WTC11 (cell line): ENCODE measurements around the gene CRB2. TPM values are rescaled to one million over a fixed set of nuclear protein-coding genes. Genes with fewer than 3 reads are reported as not detected.

ENCODE experiments used
- ATAC-seq: fragments of 200-7000 bp; cut with Tn5 transposase; 2 replicates; pipeline ENCODE4 v1.10.0; 2021; ENCODE audit warnings: mild to moderate bottlenecking, moderate library complexity
- CTCF ChIA-PET: fragments of 300-600 bp; sonication (Branson Sonifier 250); formaldehyde crosslinking; loops from one replicate; lab custom pipeline; 2021; ENCODE audit warnings: antibody characterized with exemption; lab: Charles Lee
- POLR2A ChIA-PET: fragments of 350-600 bp; sonication (Branson Sonifier 250); formaldehyde crosslinking; loops from one replicate; lab custom pipeline; 2021; ENCODE audit warnings: antibody characterized with exemption; lab: Charles Lee
- DNase-seq: peaks from one replicate; pipeline ENCODE4 v3.0.0; 2021; ENCODE audit warnings: low spot score
- H3K27ac Mint-ChIP-seq: 2 replicates; pipeline ENCODE4 v1.8.0; 2021; ENCODE audit warnings: mixed read lengths
- H3K27me3 Mint-ChIP-seq: 2 replicates; pipeline ENCODE4 v1.8.0; 2021; ENCODE audit warnings: low read depth, mild to moderate bottlenecking, moderate library complexity, mixed read lengths
- H3K36me3 Mint-ChIP-seq: 2 replicates; pipeline ENCODE4 v1.8.0; 2021; ENCODE audit warnings: mixed read lengths
- H3K4me1 Mint-ChIP-seq: 2 replicates; pipeline ENCODE4 v1.8.0; 2022; ENCODE audit warnings: mixed read lengths
- H3K4me3 Mint-ChIP-seq: 2 replicates; pipeline ENCODE4 v1.8.0; 2021; ENCODE audit warnings: mild to moderate bottlenecking, moderate library complexity, mixed read lengths
- H3K9me3 Mint-ChIP-seq: 2 replicates; pipeline ENCODE4 v1.8.0; 2021; ENCODE audit warnings: mixed read lengths
- ELF4 ChIP-seq: sonication (generic); formaldehyde crosslinking; IDR thresholded peaks from 2 replicates; pipeline ENCODE4 v1.8.1; 2022; ENCODE audit warnings: low read depth, mild to moderate bottlenecking, moderate library complexity, missing genetic modification reagents
- FOXK1 ChIP-seq: sonication (generic); formaldehyde crosslinking; IDR thresholded peaks from 2 replicates; pipeline ENCODE4 v1.8.0; 2022; ENCODE audit warnings: mild to moderate bottlenecking, moderate library complexity, missing genetic modification reagents
- NFATC4 ChIP-seq: fragments of 250-450 bp; sonication (Bioruptor Pico); IDR thresholded peaks from 2 replicates; pipeline ENCODE4 v1.9.0; 2021; ENCODE audit warnings: mild to moderate bottlenecking
- RORB ChIP-seq: fragments of 250-450 bp; sonication (Bioruptor Pico); IDR thresholded peaks from 2 replicates; pipeline ENCODE4 v1.9.0; 2021; ENCODE audit warnings: mild to moderate bottlenecking
- TEAD1 ChIP-seq: sonication (generic); formaldehyde crosslinking; IDR thresholded peaks from 2 replicates; pipeline ENCODE4 v1.8.0; 2022; ENCODE audit warnings: mild to moderate bottlenecking, missing genetic modification reagents
- TP53 ChIP-seq: sonication (generic); formaldehyde crosslinking; IDR thresholded peaks from 2 replicates; pipeline ENCODE4 v1.8.1; 2023; ENCODE audit warnings: mild to moderate bottlenecking, missing genetic modification reagents
- ZNF317 ChIP-seq: sonication (generic); formaldehyde crosslinking; IDR thresholded peaks from 2 replicates; pipeline ENCODE4 v1.8.1; 2023; ENCODE audit warnings: low read depth, mild to moderate bottlenecking, moderate library complexity, missing genetic modification reagents, borderline replicate concordance
- ZNF423 ChIP-seq: fragments of 250-450 bp; sonication (Bioruptor Pico); IDR thresholded peaks from 2 replicates; pipeline ENCODE4 v2.1.2; 2022; ENCODE audit warnings: mild to moderate bottlenecking, moderate library complexity
- total RNA-seq: library from RNA; stranded (reverse); gene quantifications from 3 replicates; pipeline ENCODE4 v1.2.3, GENCODE V29; 2021
- TF ChIP-seq, protein P1 (sequence below): fragments of 200-600 bp; IDR thresholded peaks from 2 replicates; pipeline ENCODE4 v1.8.0; 2022; ENCODE audit warnings: antibody characterized with exemption
- TF ChIP-seq, protein P2 (sequence below): fragments of 250-450 bp; sonication (Bioruptor Pico); conservative IDR thresholded peaks from 2 replicates; pipeline ENCODE4 v1.9.0; 2021; ENCODE audit warnings: mild to moderate bottlenecking
- TF ChIP-seq, protein P3 (sequence below): sonication (generic); formaldehyde crosslinking; IDR thresholded peaks from 2 replicates; pipeline ENCODE4 v1.8.1; 2023; ENCODE audit warnings: mild to moderate bottlenecking, missing genetic modification reagents, borderline replicate concordance
- TF ChIP-seq, protein P4 (sequence below): sonication (generic); formaldehyde crosslinking; conservative IDR thresholded peaks from 2 replicates; pipeline ENCODE4 v1.8.1; 2023; ENCODE audit warnings: mild to moderate bottlenecking, low read depth, missing genetic modification reagents, moderate library complexity
- TF ChIP-seq, protein P5 (sequence below): fragments of 250-450 bp; sonication (Bioruptor Pico); IDR thresholded peaks from 2 replicates; pipeline ENCODE4 v1.9.0; 2021; ENCODE audit warnings: mild to moderate bottlenecking
- TF ChIP-seq, protein P6 (sequence below): fragments of 250-450 bp; sonication (Bioruptor Pico); IDR thresholded peaks from 2 replicates; pipeline ENCODE4 v1.8.0; 2021; ENCODE audit warnings: mild to moderate bottlenecking
- TF ChIP-seq, protein P7 (sequence below): sonication (generic); formaldehyde crosslinking; conservative IDR thresholded peaks from 2 replicates; pipeline ENCODE4 v1.8.1; 2022; ENCODE audit warnings: mild to moderate bottlenecking, missing genetic modification reagents

The CRB2 gene
- total RNA-seq, 1 experiment from 2014 or later, result 3.5 TPM

DNA sequence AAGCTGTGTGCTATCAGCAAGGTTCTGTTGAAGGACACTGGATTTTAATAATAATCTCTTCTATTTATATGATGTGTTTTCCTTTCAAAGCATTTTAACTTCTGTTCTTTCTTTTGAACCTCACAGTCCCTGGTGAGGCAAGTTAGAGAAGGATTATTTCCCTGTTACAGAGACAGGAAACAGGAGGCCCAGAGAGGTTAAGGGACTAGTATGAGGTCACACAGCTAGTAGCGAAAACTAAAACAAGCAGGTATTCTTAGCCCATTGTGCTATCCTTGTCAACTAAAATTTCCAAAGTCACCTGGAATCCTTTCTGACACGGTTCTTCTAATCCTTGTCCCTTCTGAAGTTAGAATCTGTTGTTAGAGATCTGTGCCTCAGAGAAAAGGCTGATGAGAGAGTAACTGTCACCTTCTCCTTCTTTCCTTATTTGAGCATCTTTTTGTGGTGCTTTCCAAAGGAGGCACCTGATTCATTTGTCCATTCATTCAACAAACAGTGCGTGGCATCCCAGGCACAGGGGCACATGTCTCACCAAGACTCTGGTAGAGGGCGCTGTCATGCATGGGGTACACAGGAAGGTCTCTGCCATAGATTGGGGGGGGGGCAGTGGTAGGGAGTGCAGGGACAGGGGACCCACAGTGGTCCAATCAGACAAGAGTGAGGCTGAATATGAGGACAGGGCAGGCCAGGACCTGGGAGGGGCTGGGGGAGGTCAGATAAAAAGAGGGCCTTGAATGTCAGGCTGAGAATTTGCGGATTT is 61.5 kb downstream of the CRB2 start (continued):
- TF ChIP-seq, protein P1, sequence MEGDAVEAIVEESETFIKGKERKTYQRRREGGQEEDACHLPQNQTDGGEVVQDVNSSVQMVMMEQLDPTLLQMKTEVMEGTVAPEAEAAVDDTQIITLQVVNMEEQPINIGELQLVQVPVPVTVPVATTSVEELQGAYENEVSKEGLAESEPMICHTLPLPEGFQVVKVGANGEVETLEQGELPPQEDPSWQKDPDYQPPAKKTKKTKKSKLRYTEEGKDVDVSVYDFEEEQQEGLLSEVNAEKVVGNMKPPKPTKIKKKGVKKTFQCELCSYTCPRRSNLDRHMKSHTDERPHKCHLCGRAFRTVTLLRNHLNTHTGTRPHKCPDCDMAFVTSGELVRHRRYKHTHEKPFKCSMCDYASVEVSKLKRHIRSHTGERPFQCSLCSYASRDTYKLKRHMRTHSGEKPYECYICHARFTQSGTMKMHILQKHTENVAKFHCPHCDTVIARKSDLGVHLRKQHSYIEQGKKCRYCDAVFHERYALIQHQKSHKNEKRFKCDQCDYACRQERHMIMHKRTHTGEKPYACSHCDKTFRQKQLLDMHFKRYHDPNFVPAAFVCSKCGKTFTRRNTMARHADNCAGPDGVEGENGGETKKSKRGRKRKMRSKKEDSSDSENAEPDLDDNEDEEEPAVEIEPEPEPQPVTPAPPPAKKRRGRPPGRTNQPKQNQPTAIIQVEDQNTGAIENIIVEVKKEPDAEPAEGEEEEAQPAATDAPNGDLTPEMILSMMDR, result no peak
- TF ChIP-seq ELF4, result no peak
- no peak for TF ChIP-seq RORB (CRISPR knock-in tag)
- TF ChIP-seq ZNF317 (CRISPR knock-in tag), result no peak

DNA sequence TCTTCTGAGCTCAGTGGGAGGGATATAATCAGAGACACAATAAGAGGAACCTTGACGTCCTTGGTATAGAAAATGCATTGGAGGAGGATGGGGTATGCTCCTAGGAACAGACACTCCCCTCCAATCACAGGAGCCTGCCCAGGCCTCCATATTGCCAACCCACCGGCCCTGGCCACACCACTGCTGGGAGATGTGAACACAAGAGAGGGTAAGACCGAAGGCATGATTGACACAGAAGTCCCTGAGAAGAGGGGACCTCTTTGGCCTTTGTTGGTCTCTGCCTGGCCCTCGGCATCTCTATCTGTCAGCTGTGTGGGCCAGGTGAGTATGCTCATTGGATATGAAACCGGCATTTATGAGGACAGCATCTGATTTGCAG is 62.0 kb downstream of the CRB2 start:
- Mint-ChIP-seq H3K27me3 (no peaks in the 10 kb centered on the region), H3K4me3 (no peak overlapping the region), H3K9me3 (no peaks in the 10 kb centered on the region), H3K27ac (peak overlapping the region; percentile 57; the same call in 1 of the 2 replicates), H3K4me1 (peaks cover 45% of the 10 kb centered on the region), H3K36me3 (0 out of 2 replicates have a peak, but pooled peaks cover 2% of the 10 kb centered on the region)
- DNase-seq (no peak), ATAC-seq (no peak)
- ChIA-PET CTCF (interaction anchor here (0.6 to 2.1 kb wide), 5 partner anchors 11 to 185 kb away, joined by 3 to 7 read pairs (median 3); no protein-coding TSS in a partner anchor), POLR2A (interaction anchor here (1.0 kb wide), 1 partner anchor 122 kb away, joined by 3 read pairs; no protein-coding TSS in a partner anchor)
- TF ChIP-seq, protein P2, sequence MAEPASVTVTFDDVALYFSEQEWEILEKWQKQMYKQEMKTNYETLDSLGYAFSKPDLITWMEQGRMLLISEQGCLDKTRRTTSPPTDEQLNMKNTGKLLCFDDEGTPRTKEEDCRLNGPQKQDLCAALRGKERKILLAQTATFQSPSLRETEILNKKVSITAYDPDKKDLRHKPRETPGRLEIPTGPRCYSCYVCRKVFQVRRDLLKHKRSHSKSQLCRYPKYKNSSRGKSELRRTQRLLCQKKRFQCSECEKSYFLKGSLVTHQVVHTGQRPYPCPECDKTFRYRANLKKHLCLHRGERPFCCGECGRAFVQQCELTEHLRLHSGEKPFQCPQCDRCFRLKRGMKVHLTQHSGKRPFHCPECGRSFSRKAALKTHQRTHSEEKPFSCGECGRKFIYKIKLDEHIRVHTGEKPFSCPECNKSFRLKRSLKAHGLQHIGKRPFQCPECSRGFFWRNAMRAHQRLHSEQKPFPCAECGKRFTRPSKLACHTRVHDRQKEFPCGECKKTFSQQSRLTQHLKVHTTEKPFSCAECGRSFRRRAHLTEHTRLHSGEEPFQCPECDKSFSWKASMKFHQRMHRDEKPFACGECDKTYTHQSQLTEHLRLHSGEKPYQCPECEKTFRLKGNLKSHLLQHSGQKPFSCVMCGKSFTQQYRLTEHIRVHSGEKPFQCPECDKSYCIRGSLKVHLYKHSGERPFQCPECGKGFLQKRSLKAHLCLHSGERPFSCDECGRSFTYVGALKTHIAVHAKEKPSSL (CRISPR knock-in tag), result no peak
- TF ChIP-seq ZNF423 (CRISPR knock-in tag) (no peak), TP53 (CRISPR knock-in tag) (no peak), TEAD1 (no peak), FOXK1 (CRISPR knock-in tag) (no peak), NFATC4 (CRISPR knock-in tag) (no peak)
- TF ChIP-seq, protein P3, sequence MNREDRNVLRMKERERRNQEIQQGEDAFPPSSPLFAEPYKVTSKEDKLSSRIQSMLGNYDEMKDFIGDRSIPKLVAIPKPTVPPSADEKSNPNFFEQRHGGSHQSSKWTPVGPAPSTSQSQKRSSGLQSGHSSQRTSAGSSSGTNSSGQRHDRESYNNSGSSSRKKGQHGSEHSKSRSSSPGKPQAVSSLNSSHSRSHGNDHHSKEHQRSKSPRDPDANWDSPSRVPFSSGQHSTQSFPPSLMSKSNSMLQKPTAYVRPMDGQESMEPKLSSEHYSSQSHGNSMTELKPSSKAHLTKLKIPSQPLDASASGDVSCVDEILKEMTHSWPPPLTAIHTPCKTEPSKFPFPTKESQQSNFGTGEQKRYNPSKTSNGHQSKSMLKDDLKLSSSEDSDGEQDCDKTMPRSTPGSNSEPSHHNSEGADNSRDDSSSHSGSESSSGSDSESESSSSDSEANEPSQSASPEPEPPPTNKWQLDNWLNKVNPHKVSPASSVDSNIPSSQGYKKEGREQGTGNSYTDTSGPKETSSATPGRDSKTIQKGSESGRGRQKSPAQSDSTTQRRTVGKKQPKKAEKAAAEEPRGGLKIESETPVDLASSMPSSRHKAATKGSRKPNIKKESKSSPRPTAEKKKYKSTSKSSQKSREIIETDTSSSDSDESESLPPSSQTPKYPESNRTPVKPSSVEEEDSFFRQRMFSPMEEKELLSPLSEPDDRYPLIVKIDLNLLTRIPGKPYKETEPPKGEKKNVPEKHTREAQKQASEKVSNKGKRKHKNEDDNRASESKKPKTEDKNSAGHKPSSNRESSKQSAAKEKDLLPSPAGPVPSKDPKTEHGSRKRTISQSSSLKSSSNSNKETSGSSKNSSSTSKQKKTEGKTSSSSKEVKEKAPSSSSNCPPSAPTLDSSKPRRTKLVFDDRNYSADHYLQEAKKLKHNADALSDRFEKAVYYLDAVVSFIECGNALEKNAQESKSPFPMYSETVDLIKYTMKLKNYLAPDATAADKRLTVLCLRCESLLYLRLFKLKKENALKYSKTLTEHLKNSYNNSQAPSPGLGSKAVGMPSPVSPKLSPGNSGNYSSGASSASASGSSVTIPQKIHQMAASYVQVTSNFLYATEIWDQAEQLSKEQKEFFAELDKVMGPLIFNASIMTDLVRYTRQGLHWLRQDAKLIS (CRISPR knock-in tag), result no peak
- TF ChIP-seq, protein P4, sequence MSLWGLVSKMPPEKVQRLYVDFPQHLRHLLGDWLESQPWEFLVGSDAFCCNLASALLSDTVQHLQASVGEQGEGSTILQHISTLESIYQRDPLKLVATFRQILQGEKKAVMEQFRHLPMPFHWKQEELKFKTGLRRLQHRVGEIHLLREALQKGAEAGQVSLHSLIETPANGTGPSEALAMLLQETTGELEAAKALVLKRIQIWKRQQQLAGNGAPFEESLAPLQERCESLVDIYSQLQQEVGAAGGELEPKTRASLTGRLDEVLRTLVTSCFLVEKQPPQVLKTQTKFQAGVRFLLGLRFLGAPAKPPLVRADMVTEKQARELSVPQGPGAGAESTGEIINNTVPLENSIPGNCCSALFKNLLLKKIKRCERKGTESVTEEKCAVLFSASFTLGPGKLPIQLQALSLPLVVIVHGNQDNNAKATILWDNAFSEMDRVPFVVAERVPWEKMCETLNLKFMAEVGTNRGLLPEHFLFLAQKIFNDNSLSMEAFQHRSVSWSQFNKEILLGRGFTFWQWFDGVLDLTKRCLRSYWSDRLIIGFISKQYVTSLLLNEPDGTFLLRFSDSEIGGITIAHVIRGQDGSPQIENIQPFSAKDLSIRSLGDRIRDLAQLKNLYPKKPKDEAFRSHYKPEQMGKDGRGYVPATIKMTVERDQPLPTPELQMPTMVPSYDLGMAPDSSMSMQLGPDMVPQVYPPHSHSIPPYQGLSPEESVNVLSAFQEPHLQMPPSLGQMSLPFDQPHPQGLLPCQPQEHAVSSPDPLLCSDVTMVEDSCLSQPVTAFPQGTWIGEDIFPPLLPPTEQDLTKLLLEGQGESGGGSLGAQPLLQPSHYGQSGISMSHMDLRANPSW (CRISPR knock-in tag), result no peak
- TF ChIP-seq, protein P5, sequence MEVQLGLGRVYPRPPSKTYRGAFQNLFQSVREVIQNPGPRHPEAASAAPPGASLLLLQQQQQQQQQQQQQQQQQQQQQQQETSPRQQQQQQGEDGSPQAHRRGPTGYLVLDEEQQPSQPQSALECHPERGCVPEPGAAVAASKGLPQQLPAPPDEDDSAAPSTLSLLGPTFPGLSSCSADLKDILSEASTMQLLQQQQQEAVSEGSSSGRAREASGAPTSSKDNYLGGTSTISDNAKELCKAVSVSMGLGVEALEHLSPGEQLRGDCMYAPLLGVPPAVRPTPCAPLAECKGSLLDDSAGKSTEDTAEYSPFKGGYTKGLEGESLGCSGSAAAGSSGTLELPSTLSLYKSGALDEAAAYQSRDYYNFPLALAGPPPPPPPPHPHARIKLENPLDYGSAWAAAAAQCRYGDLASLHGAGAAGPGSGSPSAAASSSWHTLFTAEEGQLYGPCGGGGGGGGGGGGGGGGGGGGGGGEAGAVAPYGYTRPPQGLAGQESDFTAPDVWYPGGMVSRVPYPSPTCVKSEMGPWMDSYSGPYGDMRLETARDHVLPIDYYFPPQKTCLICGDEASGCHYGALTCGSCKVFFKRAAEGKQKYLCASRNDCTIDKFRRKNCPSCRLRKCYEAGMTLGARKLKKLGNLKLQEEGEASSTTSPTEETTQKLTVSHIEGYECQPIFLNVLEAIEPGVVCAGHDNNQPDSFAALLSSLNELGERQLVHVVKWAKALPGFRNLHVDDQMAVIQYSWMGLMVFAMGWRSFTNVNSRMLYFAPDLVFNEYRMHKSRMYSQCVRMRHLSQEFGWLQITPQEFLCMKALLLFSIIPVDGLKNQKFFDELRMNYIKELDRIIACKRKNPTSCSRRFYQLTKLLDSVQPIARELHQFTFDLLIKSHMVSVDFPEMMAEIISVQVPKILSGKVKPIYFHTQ, result no peak
- TF ChIP-seq, protein P1, result no peak
- TF ChIP-seq, protein P6, sequence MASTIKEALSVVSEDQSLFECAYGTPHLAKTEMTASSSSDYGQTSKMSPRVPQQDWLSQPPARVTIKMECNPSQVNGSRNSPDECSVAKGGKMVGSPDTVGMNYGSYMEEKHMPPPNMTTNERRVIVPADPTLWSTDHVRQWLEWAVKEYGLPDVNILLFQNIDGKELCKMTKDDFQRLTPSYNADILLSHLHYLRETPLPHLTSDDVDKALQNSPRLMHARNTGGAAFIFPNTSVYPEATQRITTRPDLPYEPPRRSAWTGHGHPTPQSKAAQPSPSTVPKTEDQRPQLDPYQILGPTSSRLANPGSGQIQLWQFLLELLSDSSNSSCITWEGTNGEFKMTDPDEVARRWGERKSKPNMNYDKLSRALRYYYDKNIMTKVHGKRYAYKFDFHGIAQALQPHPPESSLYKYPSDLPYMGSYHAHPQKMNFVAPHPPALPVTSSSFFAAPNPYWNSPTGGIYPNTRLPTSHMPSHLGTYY (CRISPR knock-in tag), result no peak
- TF ChIP-seq, protein P7, sequence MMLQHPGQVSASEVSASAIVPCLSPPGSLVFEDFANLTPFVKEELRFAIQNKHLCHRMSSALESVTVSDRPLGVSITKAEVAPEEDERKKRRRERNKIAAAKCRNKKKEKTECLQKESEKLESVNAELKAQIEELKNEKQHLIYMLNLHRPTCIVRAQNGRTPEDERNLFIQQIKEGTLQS (CRISPR knock-in tag), result no peak
